OCI-LY1 (cell line): ENCODE measurements around the gene RERG.

ENCODE experiments used
- H2AFZ ChIP-seq: fragments of 200-600 bp; sonication (generic), shearing (Covaris generic); 2 replicates; pipeline ENCODE4 v1.6.0; 2014; ENCODE audit warnings: antibody characterized with exemption, mild to moderate bottlenecking, low read length
- H3F3A ChIP-seq: fragments of 200-600 bp; sonication (generic), shearing (Covaris generic); 2 replicates; pipeline ENCODE4 v1.6.0; 2014; ENCODE audit warnings: mild to moderate bottlenecking, antibody characterized with exemption, low read length, moderate library complexity; ENCODE audit not compliant: insufficient read depth
- H3K27ac ChIP-seq: fragments of 200-600 bp; sonication (generic); 2 replicates; pipeline ENCODE4 v1.5.1; 2014; ENCODE audit warnings: low read length, mixed run types, mild to moderate bottlenecking, low read depth; ENCODE audit not compliant: poor library complexity, severe bottlenecking
- H3K27me3 ChIP-seq: fragments of 200-600 bp; sonication (generic); 2 replicates; pipeline ENCODE4 v1.6.0; 2014; ENCODE audit warnings: antibody characterized with exemption, mild to moderate bottlenecking, low read length, moderate library complexity; ENCODE audit not compliant: insufficient read depth
- H3K36me3 ChIP-seq: fragments of 200-600 bp; sonication (generic); 2 replicates; pipeline ENCODE4 v1.6.1; 2014; ENCODE audit warnings: mild to moderate bottlenecking, antibody characterized with exemption, low read length, moderate library complexity, mixed read lengths; ENCODE audit not compliant: insufficient read depth
- H3K4me1 ChIP-seq: fragments of 200-600 bp; sonication (generic); 2 replicates; pipeline ENCODE4 v1.5.1; 2014; ENCODE audit warnings: mild to moderate bottlenecking, low read length, moderate library complexity; ENCODE audit not compliant: insufficient read depth, severe bottlenecking
- H3K4me2 ChIP-seq: fragments of 200-600 bp; sonication (generic), shearing (Covaris generic); 2 replicates; pipeline ENCODE4 v1.6.1; 2014; ENCODE audit warnings: low read length
- H3K4me3 ChIP-seq: fragments of 200-600 bp; sonication (generic); 2 replicates; pipeline ENCODE4 v1.5.1; 2014; ENCODE audit warnings: low read length, low read depth, mild to moderate bottlenecking, mixed read lengths; ENCODE audit not compliant: poor library complexity, severe bottlenecking
- H3K79me2 ChIP-seq: fragments of 200-600 bp; shearing (Covaris generic); 2 replicates; pipeline ENCODE4 v1.6.1; 2016; ENCODE audit warnings: mixed run types, low read length, mixed read lengths; ENCODE audit not compliant: insufficient read depth
- H3K9ac ChIP-seq: fragments of 200-600 bp; sonication (generic), shearing (Covaris generic); 2 replicates; pipeline ENCODE4 v1.6.1; 2014; ENCODE audit warnings: mild to moderate bottlenecking, low read length, mixed read lengths
- H3K9me2 ChIP-seq: fragments of 200-600 bp; sonication (generic), shearing (Covaris generic); 2 replicates; pipeline ENCODE4 v1.6.1; 2014; ENCODE audit warnings: low read depth, mild to moderate bottlenecking, low read length, mixed read lengths
- H3K9me3 ChIP-seq: fragments of 200-600 bp; shearing (Covaris generic); 2 replicates; pipeline ENCODE4 v1.6.1; 2014; ENCODE audit warnings: low read length, mixed read lengths
- H4K20me1 ChIP-seq: fragments of 200-600 bp; sonication (generic), shearing (Covaris generic); 2 replicates; pipeline ENCODE4 v1.6.0; 2016; ENCODE audit warnings: mild to moderate bottlenecking, low read length; ENCODE audit not compliant: insufficient read depth
- EZH2 ChIP-seq: fragments of 200-600 bp; sonication (generic), shearing (Covaris generic); IDR thresholded peaks from 2 replicates; pipeline ENCODE4 v1.8.0; 2017; ENCODE audit warnings: borderline replicate concordance, mixed run types, mild to moderate bottlenecking, antibody characterized with exemption, low read length, moderate library complexity, mixed read lengths
- TF ChIP-seq, protein P1 (sequence below): fragments of 200-600 bp; sonication (generic), shearing (Covaris generic); IDR thresholded peaks from 2 replicates; pipeline ENCODE4 v1.5.1; 2017; ENCODE audit warnings: mild to moderate bottlenecking, antibody characterized with exemption, low read length, moderate library complexity, mixed read lengths

The RERG gene

DNA sequence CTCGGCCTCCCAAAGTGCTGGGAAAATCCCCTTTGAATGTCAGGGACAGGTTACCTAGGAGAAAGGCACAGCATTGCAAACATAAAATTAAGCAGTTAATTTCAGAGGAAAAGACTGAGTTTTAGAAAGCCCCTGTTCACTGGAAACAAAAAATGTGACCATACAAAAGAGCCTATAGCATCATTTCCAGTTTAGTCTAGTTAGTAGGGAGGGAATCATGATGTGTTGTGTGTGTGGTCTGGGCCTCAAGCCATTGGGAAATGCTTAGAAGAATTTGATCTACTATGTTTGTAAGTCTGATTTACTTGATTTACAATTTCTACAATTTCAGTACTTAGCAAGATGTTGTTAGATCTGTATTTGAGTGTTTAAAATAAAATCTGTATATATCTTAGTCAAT is 47.1 kb upstream of the RERG start:
- Histone ChIP-seq H3K9ac (no peak overlapping the region), H3K4me1 (no peaks in the 10 kb centered on the region), H3K9me2 (no peaks in the 10 kb centered on the region), H4K20me1 (no peaks in the 10 kb centered on the region), H3K27ac (no peak overlapping the region), H3F3A (no peaks in the 10 kb centered on the region), H3K9me3 (no peaks in the 10 kb centered on the region), H3K36me3 (no peaks in the 10 kb centered on the region), H3K4me3 (no peak overlapping the region), H3K79me2 (no peaks in the 10 kb centered on the region), H3K4me2 (no peak overlapping the region), H2AFZ (no peak overlapping the region), H3K27me3 (no peaks in the 10 kb centered on the region)
- no peak for TF ChIP-seq EZH2
- TF ChIP-seq, protein P1, sequence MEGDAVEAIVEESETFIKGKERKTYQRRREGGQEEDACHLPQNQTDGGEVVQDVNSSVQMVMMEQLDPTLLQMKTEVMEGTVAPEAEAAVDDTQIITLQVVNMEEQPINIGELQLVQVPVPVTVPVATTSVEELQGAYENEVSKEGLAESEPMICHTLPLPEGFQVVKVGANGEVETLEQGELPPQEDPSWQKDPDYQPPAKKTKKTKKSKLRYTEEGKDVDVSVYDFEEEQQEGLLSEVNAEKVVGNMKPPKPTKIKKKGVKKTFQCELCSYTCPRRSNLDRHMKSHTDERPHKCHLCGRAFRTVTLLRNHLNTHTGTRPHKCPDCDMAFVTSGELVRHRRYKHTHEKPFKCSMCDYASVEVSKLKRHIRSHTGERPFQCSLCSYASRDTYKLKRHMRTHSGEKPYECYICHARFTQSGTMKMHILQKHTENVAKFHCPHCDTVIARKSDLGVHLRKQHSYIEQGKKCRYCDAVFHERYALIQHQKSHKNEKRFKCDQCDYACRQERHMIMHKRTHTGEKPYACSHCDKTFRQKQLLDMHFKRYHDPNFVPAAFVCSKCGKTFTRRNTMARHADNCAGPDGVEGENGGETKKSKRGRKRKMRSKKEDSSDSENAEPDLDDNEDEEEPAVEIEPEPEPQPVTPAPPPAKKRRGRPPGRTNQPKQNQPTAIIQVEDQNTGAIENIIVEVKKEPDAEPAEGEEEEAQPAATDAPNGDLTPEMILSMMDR, result no peak

DNA sequence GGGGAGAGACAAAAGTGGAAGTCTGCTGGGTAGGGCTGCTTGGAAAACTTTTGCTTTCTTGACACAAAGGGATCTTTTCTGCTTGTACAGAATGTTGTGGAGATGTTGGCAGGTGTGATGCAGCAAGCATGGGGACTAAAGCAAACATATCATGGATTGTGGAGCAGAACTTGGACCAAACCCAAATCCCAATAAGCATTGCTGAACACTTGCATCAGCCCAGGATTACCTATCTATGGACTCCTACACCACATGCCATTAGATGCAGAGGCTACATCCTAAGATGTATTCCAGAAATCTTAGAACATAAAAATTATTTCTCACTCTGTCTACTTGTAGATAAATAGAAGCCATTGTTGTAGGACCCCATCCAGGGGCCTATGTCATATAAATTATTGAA is 44.7 kb upstream of the RERG start:
- Histone ChIP-seq H3K9me2 (no peaks in the 10 kb centered on the region), H3F3A (no peaks in the 10 kb centered on the region), H3K4me2 (no peak overlapping the region), H3K79me2 (no peaks in the 10 kb centered on the region), H3K36me3 (no peaks in the 10 kb centered on the region), H3K4me1 (no peaks in the 10 kb centered on the region), H3K4me3 (no peak overlapping the region), H3K9me3 (no peaks in the 10 kb centered on the region), H3K27ac (no peak overlapping the region), H3K9ac (no peak overlapping the region), H2AFZ (no peak overlapping the region), H4K20me1 (no peaks in the 10 kb centered on the region), H3K27me3 (no peaks in the 10 kb centered on the region)
- TF ChIP-seq, protein P1, result no peak
- no peak for TF ChIP-seq EZH2

DNA sequence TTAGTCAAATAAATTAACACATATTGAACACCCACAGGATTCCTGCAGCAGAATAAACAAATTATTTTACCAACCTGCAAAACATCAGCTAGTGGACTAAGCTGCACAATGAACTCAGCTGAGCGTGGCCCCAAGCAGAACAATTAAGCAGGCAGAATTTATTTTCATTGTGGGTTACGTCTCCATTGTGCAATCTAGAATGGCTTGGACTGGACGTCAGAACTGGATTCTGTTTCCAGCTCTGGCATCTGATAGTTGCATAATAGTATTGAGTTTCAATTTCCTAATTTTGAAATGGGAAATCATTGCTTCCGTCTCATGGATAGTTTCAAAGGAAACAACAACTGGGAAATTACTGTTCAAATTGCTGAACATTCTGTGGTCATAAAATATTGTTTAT is 35.5 kb upstream of the RERG start:
- Histone ChIP-seq H3K4me2 (no peak overlapping the region), H3K27ac (no peak overlapping the region), H3K4me3 (no peak overlapping the region), H3K9ac (no peak overlapping the region), H3K9me2 (no peaks in the 10 kb centered on the region), H3K27me3 (no peaks in the 10 kb centered on the region), H2AFZ (no peak overlapping the region), H3F3A (no peaks in the 10 kb centered on the region), H3K9me3 (no peaks in the 10 kb centered on the region), H3K79me2 (no peaks in the 10 kb centered on the region), H3K4me1 (no peaks in the 10 kb centered on the region), H3K36me3 (no peaks in the 10 kb centered on the region), H4K20me1 (no peaks in the 10 kb centered on the region)
- TF ChIP-seq EZH2, result no peak
- TF ChIP-seq, protein P1, result no peak
